Loucy (cell line): ENCODE measurements around the gene UNC80.

Source experiments
- H2AFZ ChIP-seq: fragments of 200-600 bp; sonication (generic); 2 replicates; pipeline ENCODE4 v1.6.0; 2016; ENCODE audit warnings: antibody characterized with exemption, mild to moderate bottlenecking, low read length, moderate library complexity
- H3F3A ChIP-seq: fragments of 200-600 bp; 2 replicates; pipeline ENCODE4 v1.6.0; 2016; ENCODE audit warnings: antibody characterized with exemption, low read depth, mild to moderate bottlenecking
- H3K27me3 ChIP-seq: fragments of 200-600 bp; sonication (generic); 2 replicates; pipeline ENCODE4 v1.6.1; 2014; ENCODE audit warnings: low read length, mild to moderate bottlenecking; ENCODE audit not compliant: insufficient read depth, poor library complexity, severe bottlenecking
- H3K36me3 ChIP-seq: fragments of 200-600 bp; sonication (generic); 2 replicates; pipeline ENCODE4 v1.6.1; 2016; ENCODE audit warnings: low read length; ENCODE audit not compliant: insufficient read depth
- H3K4me1 ChIP-seq: fragments of 200-600 bp; sonication (generic); 2 replicates; pipeline ENCODE4 v1.5.1; 2014; ENCODE audit warnings: low read length, mild to moderate bottlenecking; ENCODE audit not compliant: insufficient read depth, poor library complexity, severe bottlenecking
- H3K4me2 ChIP-seq: fragments of 200-600 bp; sonication (generic); 2 replicates; pipeline ENCODE4 v1.6.0; 2014; ENCODE audit warnings: antibody characterized with exemption, low read length, low read depth, mild to moderate bottlenecking; ENCODE audit not compliant: poor library complexity, severe bottlenecking
- H3K4me3 ChIP-seq: fragments of 200-600 bp; sonication (generic); 2 replicates; pipeline ENCODE4 v1.5.1; 2014; ENCODE audit warnings: low read length, mild to moderate bottlenecking, mixed read lengths; ENCODE audit not compliant: poor library complexity, severe bottlenecking
- H3K79me2 ChIP-seq: fragments of 200-600 bp; sonication (generic); 2 replicates; pipeline ENCODE4 v1.6.1; 2014; ENCODE audit warnings: low read length; ENCODE audit not compliant: insufficient read depth
- H3K9ac ChIP-seq: fragments of 200-600 bp; sonication (generic); 2 replicates; pipeline ENCODE4 v1.6.0; 2014; ENCODE audit warnings: mild to moderate bottlenecking, low read depth, low read length, moderate library complexity; ENCODE audit not compliant: poor library complexity, severe bottlenecking
- H3K9me2 ChIP-seq: fragments of 200-600 bp; sonication (generic); replicated peaks from 2 replicates; pipeline ENCODE4 v1.6.1; 2016; ENCODE audit warnings: low read depth, low read length, mixed read lengths
- H3K9me3 ChIP-seq: fragments of 200-600 bp; sonication (generic); 2 replicates; pipeline ENCODE4 v1.6.1; 2014; ENCODE audit warnings: mild to moderate bottlenecking, antibody characterized with exemption, low read length, low read depth; ENCODE audit not compliant: insufficient read depth
- H4K20me1 ChIP-seq: fragments of 200-600 bp; sonication (generic); 2 replicates; pipeline ENCODE4 v1.6.0; 2014; ENCODE audit warnings: antibody characterized with exemption, low read length, mild to moderate bottlenecking; ENCODE audit not compliant: insufficient read depth, poor library complexity, severe bottlenecking
- EZH2phosphoT487 ChIP-seq: fragments of 200-600 bp; IDR thresholded peaks from 2 replicates; pipeline ENCODE4 v1.6.1; 2018; ENCODE audit warnings: antibody characterized with exemption, mild to moderate bottlenecking, moderate library complexity, borderline replicate concordance
- TF ChIP-seq, protein P1 (sequence below): fragments of 200-600 bp; sonication (generic); conservative IDR thresholded peaks from 2 replicates; pipeline ENCODE4 v1.5.1; 2014; ENCODE audit warnings: mild to moderate bottlenecking, antibody characterized with exemption, low read length

Gene UNC80

DNA sequence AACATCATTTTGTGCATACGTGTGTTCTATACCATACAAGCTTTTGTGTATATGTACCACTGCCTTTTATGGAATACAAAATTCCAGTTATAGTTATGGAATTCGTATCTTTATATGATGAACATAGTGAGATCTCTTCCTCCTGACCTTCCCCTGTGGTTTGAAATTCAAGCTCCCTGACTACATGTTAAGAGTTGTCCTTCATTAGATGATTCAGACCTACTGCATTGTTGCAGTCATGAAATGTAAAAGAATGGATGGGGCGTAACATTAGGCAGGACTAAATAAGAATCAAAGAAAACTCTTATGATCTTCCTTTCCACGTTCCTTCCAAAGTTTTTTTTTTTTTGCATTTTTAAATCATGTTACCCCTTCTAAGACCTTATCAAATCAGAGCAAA is 107.1 kb downstream of the UNC80 start:
- TF ChIP-seq, protein P1, sequence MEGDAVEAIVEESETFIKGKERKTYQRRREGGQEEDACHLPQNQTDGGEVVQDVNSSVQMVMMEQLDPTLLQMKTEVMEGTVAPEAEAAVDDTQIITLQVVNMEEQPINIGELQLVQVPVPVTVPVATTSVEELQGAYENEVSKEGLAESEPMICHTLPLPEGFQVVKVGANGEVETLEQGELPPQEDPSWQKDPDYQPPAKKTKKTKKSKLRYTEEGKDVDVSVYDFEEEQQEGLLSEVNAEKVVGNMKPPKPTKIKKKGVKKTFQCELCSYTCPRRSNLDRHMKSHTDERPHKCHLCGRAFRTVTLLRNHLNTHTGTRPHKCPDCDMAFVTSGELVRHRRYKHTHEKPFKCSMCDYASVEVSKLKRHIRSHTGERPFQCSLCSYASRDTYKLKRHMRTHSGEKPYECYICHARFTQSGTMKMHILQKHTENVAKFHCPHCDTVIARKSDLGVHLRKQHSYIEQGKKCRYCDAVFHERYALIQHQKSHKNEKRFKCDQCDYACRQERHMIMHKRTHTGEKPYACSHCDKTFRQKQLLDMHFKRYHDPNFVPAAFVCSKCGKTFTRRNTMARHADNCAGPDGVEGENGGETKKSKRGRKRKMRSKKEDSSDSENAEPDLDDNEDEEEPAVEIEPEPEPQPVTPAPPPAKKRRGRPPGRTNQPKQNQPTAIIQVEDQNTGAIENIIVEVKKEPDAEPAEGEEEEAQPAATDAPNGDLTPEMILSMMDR = no peak
- TF ChIP-seq EZH2phosphoT487 = no peak
- Histone ChIP-seq H3K27me3 (no peaks in the 10 kb centered on the region), H3K9me3 (no peaks in the 10 kb centered on the region), H2AFZ (no peak overlapping the region), H3K36me3 (no peaks in the 10 kb centered on the region), H4K20me1 (no peaks in the 10 kb centered on the region), H3K4me1 (no peaks in the 10 kb centered on the region), H3K79me2 (no peaks in the 10 kb centered on the region), H3K4me2 (no peak overlapping the region), H3K4me3 (no peak overlapping the region), H3K9ac (no peak overlapping the region), H3F3A (no peaks in the 10 kb centered on the region), H3K9me2 (no peaks in the 10 kb centered on the region)

DNA sequence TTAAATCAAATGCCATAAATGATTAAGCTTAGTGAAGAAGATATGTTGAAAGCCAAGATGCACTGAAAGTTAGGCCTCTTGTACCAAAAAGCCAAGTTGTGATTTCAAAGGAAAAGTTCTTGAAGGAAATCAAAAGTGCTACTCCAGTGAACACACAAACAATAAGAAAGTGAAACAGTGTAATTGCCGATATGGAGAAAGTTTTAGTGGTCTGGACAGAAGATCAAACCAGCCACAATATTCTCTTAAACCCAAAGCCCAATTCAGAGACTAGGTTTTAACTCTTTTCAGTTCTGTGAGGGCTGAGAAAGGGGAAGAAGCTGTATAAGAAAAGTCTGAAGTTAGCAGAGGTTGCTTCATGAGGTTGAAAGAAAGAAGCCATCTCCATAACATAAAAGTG is 129.0 kb downstream of the UNC80 start:
- Histone ChIP-seq H3K27me3 (no peaks in the 10 kb centered on the region), H2AFZ (no peak overlapping the region), H3K4me1 (no peaks in the 10 kb centered on the region), H3K9ac (no peak overlapping the region), H4K20me1 (no peaks in the 10 kb centered on the region), H3K79me2 (no peaks in the 10 kb centered on the region), H3F3A (no peaks in the 10 kb centered on the region), H3K4me3 (no peak overlapping the region), H3K9me3 (no peaks in the 10 kb centered on the region), H3K36me3 (no peaks in the 10 kb centered on the region), H3K4me2 (no peak overlapping the region), H3K9me2 (no peaks in the 10 kb centered on the region)
- no peak for TF ChIP-seq EZH2phosphoT487
- TF ChIP-seq, protein P1 = no peak

DNA sequence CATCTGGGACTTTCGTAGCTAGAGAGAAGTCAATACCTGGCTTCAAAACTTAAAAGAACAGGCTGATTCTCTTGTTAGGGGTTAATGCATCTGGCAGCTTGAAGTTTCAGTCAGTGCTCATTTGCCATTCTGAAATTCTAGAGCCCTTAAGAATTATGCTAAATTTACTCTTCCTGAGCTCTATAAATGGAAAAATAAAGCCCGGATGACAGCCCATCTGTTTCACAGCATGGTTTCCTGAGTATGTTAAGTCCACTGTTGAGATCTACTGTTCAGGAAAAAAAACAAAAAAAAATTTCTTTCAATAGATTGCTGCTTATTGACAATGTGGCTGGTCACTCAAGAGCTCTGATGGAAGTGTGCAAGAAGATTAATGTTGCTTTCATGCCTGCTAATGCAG is 129.5 kb downstream of the UNC80 start:
- no peaks in the 10 kb centered on the region for H3F3A ChIP-seq
- H3K27me3 ChIP-seq = no peaks in the 10 kb centered on the region
- no peaks in the 10 kb centered on the region for H3K79me2 ChIP-seq
- no peaks in the 10 kb centered on the region for H3K4me1 ChIP-seq
- H2AFZ ChIP-seq = no peak overlapping the region
- no peaks in the 10 kb centered on the region for H4K20me1 ChIP-seq
- H3K36me3 ChIP-seq = no peaks in the 10 kb centered on the region
- no peaks in the 10 kb centered on the region for H3K9me3 ChIP-seq
- H3K4me3 ChIP-seq = no peak overlapping the region
- no peak overlapping the region for H3K9ac ChIP-seq
- H3K9me2 ChIP-seq = no peaks in the 10 kb centered on the region
- no peak overlapping the region for H3K4me2 ChIP-seq
- TF ChIP-seq, protein P1 = no peak
